H1 (cell line): ENCODE results near the gene TMPO. TPM values are rescaled to one million over a fixed set of nuclear protein-coding genes. Genes with fewer than 3 reads are reported as not detected.

Source experiments
- ASH2L ChIP-seq: fragments of 200-600, 300-600 bp; sonication (generic); IDR thresholded peaks from one replicate; pipeline ENCODE4 v1.7.1; 2017; ENCODE audit warnings: low read length
- POLR2A ChIP-seq, 2 experiments: IDR thresholded peaks; 1 replicate in 1 of 2; 2 replicates in 1 of 2; pipeline ENCODE4 v1.6.1; 2011; ENCODE audit warnings: low read depth in 2 of 2, low read length in 2 of 2, mild to moderate bottlenecking in 2 of 2; ENCODE audit errors: control extremely low read depth in 1 of 2
- polyA plus RNA-seq, 7 experiments: library from polyadenylated mRNA; depleted of rRNA in 3 of 7; stranded (reverse) in 5 of 7; unstranded in 2 of 7; fragments of >200 nt in 5 of 7; fragments of 200-250 nt in 2 of 7; gene quantifications; 1 replicate in 5 of 7; 2 replicates in 1 of 7; 4 replicates in 1 of 7; pipeline versions ENCODE4 v1.2.1 to v1.2.3, GENCODE V29; 2011 to 2013; ENCODE audit warnings: missing spikeins in 2 of 7, mixed read lengths in 2 of 7
- total RNA-seq: library from RNA; stranded (reverse); fragmentation: NEBNext Ultra II Directional; extraction: Animal tissue kit (Norgen Biotek cat#: 25700); gene quantifications from 2 replicates; pipeline ENCODE4 v1.2.1, GENCODE V29; 2021

Gene TMPO
- total and polyA plus RNA-seq, 2 of the 8 experiments (the other 6 are each of a cell fraction or from before 2014, with no cell fraction given): 43.9 to 195 TPM

GRCh38 chr12:98593351-98594049, 78.1 kb downstream of the TMPO start, which contains the start of gene SLC25A3 (continued):
- TF ChIP-seq ASH2L (peak; percentile 91), POLR2A (IDR thresholded peaks at IDR 0.05; ENCODE audit: control extremely low read depth in 1 of 2, low read depth in 2 of 2, low read length in 2 of 2) (peak; percentile 99)
